ENCODE results near the gene RFX2. TPM values are rescaled to one million over a fixed set of nuclear protein-coding genes. Genes with fewer than 3 reads are reported as not detected.

Gene RFX2
- total RNA-seq, 2 donors from 2014 or later: 21.7 to 30.3 TPM

GRCh38 chr19:6087074-6087571 lies 23.2 kb downstream of the RFX2 start:
- no peaks in the 10 kb centered on the region for H3K36me3 ChIP-seq
- H3K9me3 ChIP-seq: no peaks in the 10 kb centered on the region
- DNase-seq (ENCODE audit: low spot score) (no peak), ATAC-seq (ENCODE audit: insufficient number of reproducible peaks, low FRiP score, low read depth) (no peak)
- H3K27me3 ChIP-seq (replicated peaks; ENCODE audit: insufficient read depth): no peaks in the 10 kb centered on the region
- H3K4me1 ChIP-seq (ENCODE audit: control insufficient read depth in 1 of 2, low read depth in 2 of 2): peaks cover 29 to 72% of the 10 kb centered on the region in 2 donors
- no peak for TF ChIP-seq CTCF (IDR thresholded peaks at IDR 0.05)
- peak overlapping the region; percentile 86 to 98 for H3K27ac ChIP-seq
- peak overlapping the region; percentile 34 for H3K4me3 ChIP-seq

GRCh38 chr19:6086068-6086788 lies 24.1 kb downstream of the RFX2 start:
- no peak for TF ChIP-seq CTCF (IDR thresholded peaks at IDR 0.05)
- Histone ChIP-seq H3K36me3 (no peaks in the 10 kb centered on the region), H3K27me3 (replicated peaks; ENCODE audit: insufficient read depth) (no peaks in the 10 kb centered on the region), H3K4me1 (ENCODE audit: control insufficient read depth in 1 of 2, low read depth in 2 of 2) (peaks cover 24 to 63% of the 10 kb centered on the region in 2 donors), H3K27ac (peak overlapping the region; percentile 86 to 98), H3K4me3 (no peak overlapping the region), H3K9me3 (no peaks in the 10 kb centered on the region)
- ATAC-seq (ENCODE audit: insufficient number of reproducible peaks, low FRiP score, low read depth) (no peak), DNase-seq (ENCODE audit: low spot score) (no peak)

DNA sequence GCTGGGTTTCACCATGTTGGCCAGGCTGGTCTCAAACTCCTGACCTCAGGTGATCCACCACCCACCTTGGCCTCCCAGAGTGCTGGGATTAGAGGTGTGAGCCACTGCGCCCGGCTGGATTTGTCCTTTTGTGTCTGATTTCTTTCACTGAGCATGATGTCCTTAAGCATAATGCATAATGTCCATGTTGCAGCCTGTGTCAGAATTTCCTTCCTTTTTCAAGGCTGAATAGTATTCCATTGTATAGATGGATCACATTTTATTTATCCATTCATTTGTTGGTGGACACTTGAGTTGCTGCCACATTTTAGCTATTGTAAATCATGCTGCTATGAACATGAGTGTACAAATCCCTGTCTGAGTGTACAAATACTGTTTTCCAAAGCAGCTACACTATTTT lies 25.5 kb downstream of the RFX2 start:
- DNase-seq (ENCODE audit: low spot score) (no peak), ATAC-seq (ENCODE audit: insufficient number of reproducible peaks, low FRiP score, low read depth) (no peak)
- no peaks in the 10 kb centered on the region for H3K9me3 ChIP-seq
- H3K27me3 ChIP-seq (replicated peaks; ENCODE audit: insufficient read depth): no peaks in the 10 kb centered on the region
- no peaks in the 10 kb centered on the region for H3K36me3 ChIP-seq
- H3K4me1 ChIP-seq (ENCODE audit: control insufficient read depth in 1 of 2, low read depth in 2 of 2): peaks cover 22 to 51% of the 10 kb centered on the region in 2 donors
- no peak for TF ChIP-seq CTCF (IDR thresholded peaks at IDR 0.05)
- no peak overlapping the region for H3K4me3 ChIP-seq
- H3K27ac ChIP-seq: peak overlapping the region in 1 of 2 donors; percentile 74

DNA sequence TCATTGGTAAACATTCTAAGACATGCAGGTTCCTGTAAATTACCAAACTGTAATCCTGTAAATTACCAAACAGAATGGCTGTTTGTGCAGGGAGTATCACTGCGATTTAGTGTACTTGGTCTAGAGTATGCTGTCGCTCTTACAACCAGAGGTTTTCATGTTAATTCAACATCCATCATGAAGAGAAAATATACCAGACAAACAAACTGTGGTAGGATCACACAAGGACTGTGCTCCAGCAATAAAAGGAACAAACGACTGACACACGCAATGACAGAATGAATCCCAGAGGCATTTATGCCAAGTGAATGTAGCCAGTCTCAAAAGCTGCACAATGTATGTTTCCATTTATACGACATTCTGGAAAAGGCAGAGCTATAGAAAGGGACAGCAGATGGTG lies 31.2 kb downstream of the RFX2 start:
- Histone ChIP-seq H3K27ac (no peak overlapping the region), H3K4me1 (ENCODE audit: control insufficient read depth in 1 of 2, low read depth in 2 of 2) (peaks cover 8 to 32% of the 10 kb centered on the region in 2 donors), H3K36me3 (no peaks in the 10 kb centered on the region), H3K27me3 (replicated peaks; ENCODE audit: insufficient read depth) (no peaks in the 10 kb centered on the region), H3K9me3 (no peaks in the 10 kb centered on the region), H3K4me3 (no peak overlapping the region)
- ATAC-seq (ENCODE audit: insufficient number of reproducible peaks, low FRiP score, low read depth) (no peak), DNase-seq (ENCODE audit: low spot score) (no peak)
- TF ChIP-seq CTCF (IDR thresholded peaks at IDR 0.05): no peak

GRCh38 chr19:6078068-6078467 lies 32.2 kb downstream of the RFX2 start:
- Histone ChIP-seq H3K4me3 (no peak overlapping the region), H3K9me3 (no peaks in the 10 kb centered on the region), H3K4me1 (ENCODE audit: control insufficient read depth in 1 of 2, low read depth in 2 of 2) (peaks cover 8 to 25% of the 10 kb centered on the region in 2 donors), H3K27ac (peak overlapping the region in 1 of 2 donors; percentile 75), H3K36me3 (no peaks in the 10 kb centered on the region), H3K27me3 (replicated peaks; ENCODE audit: insufficient read depth) (no peaks in the 10 kb centered on the region)
- ATAC-seq (ENCODE audit: insufficient number of reproducible peaks, low FRiP score, low read depth) (no peak), DNase-seq (ENCODE audit: low spot score) (no peak)
- TF ChIP-seq CTCF (IDR thresholded peaks at IDR 0.05): no peak

Measured in thoracic aorta (tissue), 2 donors.